Erythroblast (primary cell): ENCODE data around the gene OR1J4.

Experiments
- GATA1 ChIP-seq: IDR thresholded peaks from 2 replicates; pipeline ENCODE4 v1.6.1; 2011; ENCODE audit warnings: low read depth, mild to moderate bottlenecking, control low read depth, low read length, moderate library complexity
- POLR2A ChIP-seq: IDR thresholded peaks from 2 replicates; pipeline ENCODE4 v1.6.1; 2011; ENCODE audit warnings: mild to moderate bottlenecking, low read length

GRCh38 chr9:122479062-122479461 lies 39.9 kb upstream of the OR1J4 start:
- TF ChIP-seq POLR2A (no peak), GATA1 (no peak)
